HG03135 (cell line): Measurements from ENCODE around the gene CD160.
"Not testable (repeated sequence)": the region's sequence is repeated elsewhere in the genome, so short reads cannot be mapped to it uniquely, and the experiment has no call there.

Experiments used
- ATAC-seq: cut with Tn5 transposase; IDR thresholded peaks from one replicate; pipeline ENCODE4 v1.9.1; 2021; ENCODE audit warnings: mild to moderate bottlenecking, moderate library complexity; ENCODE audit not compliant: unreplicated experiment

Gene CD160

GRCh38 chr1:145758116-145758515 is 38.8 kb downstream of the CD160 start:
- no peak for ATAC-seq

- ATAC-seq = no peak
Measured at GRCh38 chr1:145758575-145758974, 39.3 kb downstream of the CD160 start.

DNA sequence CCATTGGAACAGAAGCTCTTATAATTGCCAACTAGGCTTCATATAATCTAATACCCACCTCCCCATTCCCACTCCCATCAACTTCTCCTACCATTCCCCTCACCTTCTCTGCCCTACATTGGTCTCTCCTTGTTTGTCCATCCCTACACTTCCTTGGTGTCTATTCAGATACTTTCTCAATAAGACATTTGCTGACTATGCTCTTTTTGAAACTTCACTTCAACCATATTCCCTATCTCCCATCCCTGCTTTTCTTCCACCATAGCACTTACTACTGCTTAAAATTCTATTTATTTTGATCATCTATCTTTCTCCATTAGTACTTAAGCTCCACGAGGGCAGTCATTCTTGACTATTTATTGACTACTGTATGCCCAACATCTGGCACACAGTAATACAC is 40.4 kb downstream of the CD160 start:
- ATAC-seq = no peak

- ATAC-seq = not testable (repeated sequence)
Measured at GRCh38 chr1:145760395-145760949, 41.2 kb downstream of the CD160 start.

DNA sequence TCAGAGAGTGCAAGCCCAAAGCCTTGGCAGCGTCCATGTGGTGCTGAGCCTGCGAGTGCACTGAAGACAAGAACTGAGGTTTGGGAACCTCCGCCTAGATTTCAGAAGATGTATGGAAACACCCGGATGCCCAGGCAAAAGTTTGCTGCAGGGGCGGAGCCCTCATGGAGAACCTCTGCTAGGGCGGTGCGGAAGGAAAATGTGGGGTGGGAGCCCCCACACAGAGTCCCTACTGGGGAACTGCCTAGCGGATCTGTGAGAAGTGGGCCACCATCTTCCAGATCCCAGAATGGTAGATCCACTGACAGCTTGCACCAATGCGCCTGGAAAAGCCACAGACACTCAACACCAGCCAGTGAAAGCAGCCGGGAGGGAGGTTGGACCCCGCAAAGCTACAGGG is 42.2 kb downstream of the CD160 start:
- not testable (repeated sequence) for ATAC-seq

DNA sequence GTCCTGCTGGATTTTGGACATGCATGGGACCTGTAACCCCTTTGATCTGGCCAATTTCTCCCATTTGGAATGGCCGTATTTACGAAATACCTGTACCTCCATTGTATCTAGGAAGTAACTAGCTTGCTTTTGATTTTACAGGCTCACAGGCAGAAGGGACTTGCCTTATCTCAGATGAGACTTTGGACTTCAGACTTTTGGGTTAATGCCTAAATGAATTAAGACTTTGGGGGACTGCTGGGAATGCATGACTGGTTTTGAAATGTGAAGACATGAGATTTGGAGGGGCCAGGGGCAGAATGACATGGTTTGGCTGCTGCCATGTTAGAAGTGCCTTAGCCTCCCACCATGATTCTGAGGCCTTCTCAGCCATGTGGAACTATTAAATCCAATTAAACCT is 42.7 kb downstream of the CD160 start:
- ATAC-seq = not testable (repeated sequence)

GRCh38 chr1:145764231-145764940 is 45.1 kb downstream of the CD160 start:
- ATAC-seq = not testable (repeated sequence)

DNA sequence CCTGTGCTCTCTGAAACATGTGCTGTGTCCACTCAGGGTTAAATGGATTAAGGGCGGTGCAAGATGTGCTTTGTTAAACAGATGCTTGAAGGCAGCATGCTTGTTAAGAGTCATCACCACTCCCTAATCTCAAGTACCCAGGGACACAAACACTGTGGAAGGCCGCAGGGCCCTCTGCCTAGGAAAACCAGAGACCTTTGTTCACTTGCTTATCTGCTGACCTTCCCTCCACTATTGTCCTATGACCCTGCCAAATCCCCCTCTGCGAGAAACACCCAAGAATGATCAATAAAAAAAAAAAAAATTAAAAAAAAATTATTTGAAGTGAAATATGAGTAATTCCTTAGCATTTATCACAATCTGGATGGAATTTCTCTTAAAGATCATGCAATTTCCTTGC is 45.8 kb downstream of the CD160 start:
- not testable (repeated sequence) for ATAC-seq

DNA sequence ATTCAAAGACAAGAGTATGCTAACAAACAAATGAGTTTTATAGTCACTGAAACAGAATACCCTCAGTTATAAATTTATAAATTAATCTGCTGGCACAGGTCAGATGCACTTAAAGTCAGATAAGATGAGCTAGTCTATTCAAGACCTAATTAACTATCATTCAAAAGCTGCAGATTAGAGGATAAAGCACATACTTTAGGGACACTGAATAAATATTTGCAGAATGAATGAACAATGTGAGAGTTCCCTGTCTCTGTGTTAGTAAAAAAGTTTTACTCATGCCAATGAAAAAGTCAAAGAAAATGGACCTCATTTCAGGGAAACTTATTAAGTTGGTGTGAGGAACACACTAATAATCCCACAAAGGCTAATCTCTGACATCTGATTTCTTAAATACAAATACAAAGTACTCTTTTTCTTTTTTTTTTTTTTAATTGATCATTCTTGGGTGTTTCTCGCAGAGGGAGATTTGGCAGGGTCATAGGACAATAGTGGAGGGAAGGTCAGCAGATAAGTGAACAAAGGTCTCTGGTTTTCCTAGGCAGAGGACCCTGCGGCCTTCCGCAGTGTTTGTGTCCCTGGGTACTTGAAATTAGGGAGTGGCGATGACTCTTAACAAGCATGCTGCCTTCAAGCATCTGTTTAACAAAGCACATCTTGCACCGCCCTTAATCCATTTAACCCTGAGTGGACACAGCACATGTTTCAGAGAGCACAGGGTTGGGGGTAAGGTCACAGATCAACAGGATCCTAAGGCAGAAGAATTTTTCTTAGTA is 46.5 kb downstream of the CD160 start:
- not testable (repeated sequence) for ATAC-seq

DNA sequence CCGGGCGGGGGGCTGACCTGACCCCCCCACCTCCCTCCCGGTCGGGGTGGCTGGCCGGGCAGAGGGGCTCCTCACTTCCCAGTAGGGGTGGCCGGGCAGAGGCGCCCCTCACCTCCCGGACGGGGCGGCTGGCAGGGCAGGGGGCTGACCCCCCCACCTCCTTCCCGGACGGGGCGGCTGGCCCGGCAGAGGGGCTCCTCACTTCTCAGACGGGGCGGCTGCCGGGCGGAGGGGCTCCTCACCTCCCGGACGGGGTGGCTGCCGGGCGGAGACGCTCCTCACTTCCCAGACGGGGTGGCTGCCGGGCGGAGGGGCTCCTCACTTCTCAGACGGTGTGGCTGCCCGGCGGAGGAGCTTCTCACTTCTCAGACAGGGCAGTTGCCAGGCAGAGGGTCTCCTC is 47.6 kb downstream of the CD160 start:
- not testable (repeated sequence) for ATAC-seq

- not testable (repeated sequence) for ATAC-seq
Measured at GRCh38 chr1:145768004-145768403, 48.7 kb downstream of the CD160 start.

DNA sequence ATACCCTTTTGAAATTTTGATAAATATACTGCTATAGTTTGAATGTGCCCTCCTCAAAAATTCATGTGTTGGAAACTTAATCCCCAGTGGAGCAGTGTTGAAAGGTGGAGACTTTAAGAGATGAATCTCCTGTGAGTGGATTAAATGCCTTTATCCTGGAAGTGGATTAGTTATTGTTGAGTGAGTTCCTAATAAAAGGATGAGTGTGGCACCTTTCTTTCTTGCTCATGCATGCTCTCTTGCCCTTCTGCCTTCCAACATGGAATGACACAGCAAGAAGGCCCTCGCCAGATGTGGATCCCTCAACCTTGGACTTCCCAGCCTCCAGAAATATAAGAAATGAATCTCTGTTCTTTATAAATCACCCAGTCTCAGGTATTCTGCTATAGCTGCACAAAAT is 51.8 kb downstream of the CD160 start:
- no peak for ATAC-seq

DNA sequence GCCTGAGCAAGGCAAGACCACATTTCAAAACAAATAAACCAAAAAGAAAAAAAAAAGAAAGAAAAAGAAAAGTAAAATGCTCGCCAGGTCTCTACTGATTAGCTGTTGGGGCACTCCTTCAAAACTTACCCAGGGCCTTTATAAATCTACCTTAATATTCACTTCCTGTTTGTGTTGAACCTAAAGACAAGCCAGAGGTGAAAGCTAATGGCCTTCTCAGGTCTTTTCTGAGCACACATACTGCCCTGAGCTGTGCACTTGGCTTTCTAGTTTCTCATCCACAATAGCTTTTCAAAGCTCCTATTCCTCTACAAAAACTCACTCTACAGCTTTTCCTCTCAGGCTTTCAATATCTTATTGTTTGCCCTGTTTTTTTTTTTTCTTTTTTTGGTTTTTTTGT is 54.1 kb downstream of the CD160 start:
- no peak for ATAC-seq

DNA sequence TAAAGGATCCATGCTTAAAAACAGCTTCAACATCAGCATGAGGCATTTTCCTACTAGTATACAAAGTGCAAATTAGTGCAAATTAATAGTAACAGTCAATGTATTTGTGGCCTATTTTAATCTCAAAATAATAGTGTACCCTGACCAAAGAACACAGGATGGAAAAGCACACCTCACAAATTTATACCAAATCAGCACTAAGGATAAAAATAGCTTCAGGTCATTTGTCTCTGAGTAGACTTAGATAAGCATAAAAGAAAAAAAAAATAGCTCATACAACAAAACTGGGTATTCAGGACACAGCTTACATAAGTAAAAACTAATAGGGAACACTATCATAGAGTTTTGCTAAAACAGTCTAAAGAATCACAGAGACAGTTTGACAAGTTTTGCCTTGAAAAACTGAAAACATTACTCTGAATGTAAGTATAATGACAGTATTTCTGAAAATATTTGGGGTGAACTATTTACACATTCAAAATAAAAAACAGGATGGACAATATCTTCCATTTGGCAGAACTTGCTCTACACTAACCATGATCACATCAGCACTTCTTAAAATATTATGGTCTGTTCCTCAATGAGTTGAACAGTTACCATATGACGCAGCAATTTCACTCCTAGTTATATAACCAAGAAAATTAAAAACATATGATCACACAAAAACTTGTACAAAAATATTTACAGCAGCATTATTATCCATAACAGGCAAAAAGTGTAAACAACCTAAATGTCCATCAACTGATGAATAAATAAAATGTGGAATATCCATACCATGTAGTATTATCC is 58.3 kb downstream of the CD160 start:
- no peak for ATAC-seq

- ATAC-seq = no peak
Measured at GRCh38 chr1:145778146-145778540, 58.8 kb downstream of the CD160 start.

DNA sequence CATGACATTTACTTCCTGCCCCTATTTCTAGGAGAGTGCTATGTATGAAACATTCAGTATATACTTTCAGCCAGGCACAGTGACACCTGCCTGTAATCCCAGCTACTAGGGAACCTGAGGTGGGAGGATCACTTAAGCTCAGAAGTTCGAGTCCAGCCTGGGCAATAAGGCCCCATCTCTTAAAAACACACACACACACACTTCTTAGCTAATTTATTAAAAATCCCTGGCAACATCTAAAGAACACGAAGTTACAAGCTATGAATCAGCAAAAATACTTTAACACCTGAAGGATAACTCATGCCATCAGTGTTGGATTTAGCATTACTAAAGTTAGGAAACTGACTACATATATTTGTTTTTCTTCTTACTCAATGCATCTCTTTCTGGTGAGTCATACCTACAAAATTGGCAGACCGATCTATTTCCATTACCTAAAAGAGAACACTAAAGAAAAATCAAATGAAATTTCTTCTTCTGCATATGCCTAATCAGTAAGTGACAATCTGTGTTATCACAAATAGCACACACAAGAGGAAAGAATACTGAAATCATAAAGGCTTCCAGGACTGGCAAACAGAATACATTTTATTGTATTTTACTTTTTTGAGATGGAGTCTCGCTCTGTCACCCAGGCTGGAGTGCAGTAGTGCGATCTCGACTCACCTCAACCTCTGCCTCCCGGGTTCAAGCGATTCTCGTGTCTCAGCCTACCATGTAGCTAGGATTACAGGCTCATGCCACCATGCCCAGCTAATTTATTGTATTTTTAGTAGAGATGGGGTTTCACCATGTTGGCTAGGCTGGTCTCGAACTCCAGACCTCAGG is 63.2 kb downstream of the CD160 start:
- ATAC-seq = no peak

DNA sequence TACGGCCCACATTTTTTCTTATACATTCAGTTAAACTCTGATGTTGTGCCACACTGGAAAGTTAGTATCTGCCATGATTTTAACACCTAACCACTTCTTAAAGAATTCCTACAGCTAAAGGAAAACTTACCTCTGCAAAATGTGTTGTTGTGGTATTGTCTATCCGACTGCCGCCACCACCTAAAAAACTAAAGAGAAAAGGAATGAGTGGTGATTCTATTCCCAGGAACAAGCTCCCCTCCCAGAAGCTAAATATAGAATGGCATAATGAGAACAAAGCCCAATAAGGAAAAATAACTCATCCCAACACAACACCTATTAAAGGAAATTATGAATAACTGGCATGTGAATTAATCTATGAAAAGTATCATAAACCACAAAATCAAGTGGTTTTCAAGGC is 65.1 kb downstream of the CD160 start:
- ATAC-seq = no peak

DNA sequence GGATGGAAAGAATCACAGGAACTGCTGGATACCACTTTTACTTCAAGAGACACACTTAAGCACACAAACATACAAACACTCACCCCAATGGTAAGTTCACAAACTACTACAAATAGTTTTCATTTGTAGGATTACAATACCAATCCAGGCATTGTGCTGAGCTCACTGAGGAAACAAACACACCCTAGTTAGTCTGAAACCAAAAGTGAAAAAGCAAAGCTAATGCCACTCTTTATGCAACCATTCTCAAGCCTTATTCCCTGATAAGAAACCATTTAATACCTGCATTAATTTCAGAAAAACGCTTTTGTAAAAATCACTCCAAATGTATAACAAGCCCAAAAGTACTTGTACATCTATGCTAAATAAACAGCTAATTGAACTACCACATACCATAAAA is 66.2 kb downstream of the CD160 start:
- ATAC-seq = no peak

GRCh38 chr1:145786271-145786670 is 67.0 kb downstream of the CD160 start:
- ATAC-seq = no peak

GRCh38 chr1:145788580-145788979 is 69.3 kb downstream of the CD160 start:
- no peak for ATAC-seq
